Muscle of leg (tissue), 11 donors: ENCODE measurements around the gene PPP2R5C. TPM values are rescaled to one million over a fixed set of nuclear protein-coding genes. Genes with fewer than 3 reads are reported as not detected.
A peak's percentile ranks its signal among the peaks of the same experiment; 100 is the strongest.

Experiments used
- DNase-seq: peaks from one replicate; pipeline ENCODE4 v3.0.0; 2013
- H3K27ac ChIP-seq: one replicate; pipeline ENCODE4 v1.5.1; 2013; ENCODE audit warnings: mild to moderate bottlenecking, low read length, control low read depth
- H3K27me3 ChIP-seq: one replicate; pipeline ENCODE4 v1.6.1; 2013; ENCODE audit warnings: low read length; ENCODE audit not compliant: control insufficient read depth, insufficient read depth
- H3K36me3 ChIP-seq: one replicate; pipeline ENCODE4 v1.6.1; 2013; ENCODE audit warnings: low read length; ENCODE audit not compliant: control insufficient read depth, insufficient read depth
- H3K4me1 ChIP-seq: one replicate; pipeline ENCODE4 v1.6.1; 2013; ENCODE audit warnings: low read length; ENCODE audit not compliant: control insufficient read depth, insufficient read depth
- H3K4me3 ChIP-seq: one replicate; pipeline ENCODE4 v1.5.1; 2013; ENCODE audit warnings: low read length, control low read depth
- H3K9me3 ChIP-seq: replicated peaks from 2 replicates; pipeline ENCODE4 v1.6.1; 2013; ENCODE audit warnings: low read depth, low read length; ENCODE audit not compliant: control insufficient read depth
- WGBS: methylation state at CpG from one replicate; pipeline ENCODE4 v1.1.5; 2013; ENCODE audit warnings: missing lambda C conversion rate; ENCODE audit not compliant: insufficient coverage; 5-methylcytosine and 5-hydroxymethylcytosine counted together
- polyA plus RNA-seq, 8 donors: library from polyadenylated mRNA; unstranded; fragments of 120-200 nt; gene quantifications; one replicate each; pipeline versions ENCODE4 v1.2.1 to v1.2.3, GENCODE V29; 2013; ENCODE audit warnings: inconsistent platforms in 1 of 8, low replicate concordance in 1 of 8; ENCODE audit not compliant: insufficient read length in 8 of 8, insufficient read depth in 1 of 8
- total RNA-seq: library from RNA; stranded (reverse); fragments of 120-200 nt; gene quantifications from one replicate; pipeline ENCODE4 v1.2.4, GENCODE V29; 2013

The PPP2R5C gene
- total and polyA plus RNA-seq, 9 donors, result 56.9 to 79.7 (median 65.9) TPM

GRCh38 chr14:101763941-101764709, 2.6 kb downstream of the PPP2R5C start:
- H3K36me3 ChIP-seq, result peaks cover 14% of the 10 kb centered on the region
- DNase-seq, result no peak
- no peak overlapping the region for H3K4me3 ChIP-seq
- H3K9me3 ChIP-seq, result no peaks in the 10 kb centered on the region
- peaks cover 1% of the 10 kb centered on the region for H3K27me3 ChIP-seq
- peaks cover 10% of the 10 kb centered on the region for H3K4me1 ChIP-seq
- WGBS, result 91% methylated on average over 8 of the region's 10 CpGs
- no peak overlapping the region for H3K27ac ChIP-seq

- H3K27me3 ChIP-seq, result no peaks in the 10 kb centered on the region
- H3K9me3 ChIP-seq, result no peaks in the 10 kb centered on the region
- H3K4me3 ChIP-seq, result no peak overlapping the region
- DNase-seq, result no peak
- 60% methylated on average over 2 of the region's 7 CpGs for WGBS
- peaks cover 14% of the 10 kb centered on the region for H3K36me3 ChIP-seq
- H3K4me1 ChIP-seq, result peaks cover 6% of the 10 kb centered on the region
- H3K27ac ChIP-seq, result no peak overlapping the region
Measured at GRCh38 chr14:101767618-101768362, 6.3 kb downstream of the PPP2R5C start.

GRCh38 chr14:101770183-101770582, 8.7 kb downstream of the PPP2R5C start:
- H3K27ac ChIP-seq, result no peak overlapping the region
- WGBS, result no CpG with 5 or more reads among the region's 3 CpGs
- H3K9me3 ChIP-seq, result no peaks in the 10 kb centered on the region
- no peaks in the 10 kb centered on the region for H3K27me3 ChIP-seq
- no peak overlapping the region for H3K4me3 ChIP-seq
- H3K4me1 ChIP-seq, result peaks cover 29% of the 10 kb centered on the region
- no peak for DNase-seq
- peaks cover 6% of the 10 kb centered on the region for H3K36me3 ChIP-seq

- no peak overlapping the region for H3K4me3 ChIP-seq
- no peak overlapping the region for H3K27ac ChIP-seq
- H3K4me1 ChIP-seq, result peaks cover 43% of the 10 kb centered on the region
- H3K36me3 ChIP-seq, result no peaks in the 10 kb centered on the region
- WGBS, result 72% methylated on average over 5 of the region's 8 CpGs
- H3K9me3 ChIP-seq, result no peaks in the 10 kb centered on the region
- no peak for DNase-seq
- H3K27me3 ChIP-seq, result no peaks in the 10 kb centered on the region
Measured at GRCh38 chr14:101772770-101773169, 11.3 kb downstream of the PPP2R5C start.

- H3K27ac ChIP-seq, result peak overlapping the region; percentile 31
- H3K27me3 ChIP-seq, result no peaks in the 10 kb centered on the region
- no peaks in the 10 kb centered on the region for H3K36me3 ChIP-seq
- H3K4me1 ChIP-seq, result peaks cover 43% of the 10 kb centered on the region
- no peak overlapping the region for H3K4me3 ChIP-seq
- H3K9me3 ChIP-seq, result peaks cover 3% of the 10 kb centered on the region
- no peak for DNase-seq
- WGBS, result 31% methylated on average over 1 of the region's 2 CpGs
Measured at GRCh38 chr14:101773378-101773777, 11.9 kb downstream of the PPP2R5C start.

GRCh38 chr14:101774006-101774795, 12.7 kb downstream of the PPP2R5C start:
- Histone ChIP-seq H3K27me3 (peaks cover 7% of the 10 kb centered on the region), H3K27ac (peak overlapping the region; percentile 76), H3K4me3 (no peak overlapping the region), H3K4me1 (peaks cover 43% of the 10 kb centered on the region), H3K9me3 (peaks cover 3% of the 10 kb centered on the region), H3K36me3 (no peaks in the 10 kb centered on the region)
- peak; percentile 62 for DNase-seq
- WGBS, result 36% methylated on average over 3 of the region's 7 CpGs

GRCh38 chr14:101774814-101775213, 13.3 kb downstream of the PPP2R5C start:
- Histone ChIP-seq H3K4me1 (peaks cover 43% of the 10 kb centered on the region), H3K27me3 (peaks cover 13% of the 10 kb centered on the region), H3K4me3 (no peak overlapping the region), H3K36me3 (no peaks in the 10 kb centered on the region), H3K27ac (peak overlapping the region; percentile 47), H3K9me3 (peaks cover 3% of the 10 kb centered on the region)
- no peak for DNase-seq
- 61% methylated on average over 6 of the region's 8 CpGs for WGBS

GRCh38 chr14:101775826-101776225, 14.3 kb downstream of the PPP2R5C start:
- Histone ChIP-seq H3K27me3 (peaks cover 21% of the 10 kb centered on the region), H3K27ac (peak overlapping the region; percentile 59), H3K4me1 (peaks cover 47% of the 10 kb centered on the region), H3K9me3 (peaks cover 3% of the 10 kb centered on the region), H3K36me3 (no peaks in the 10 kb centered on the region), H3K4me3 (no peak overlapping the region)
- peak; percentile 59 for DNase-seq
- WGBS, result no CpG with 5 or more reads among the region's 10 CpGs

- H3K4me1 ChIP-seq, result peaks cover 50% of the 10 kb centered on the region
- 60% methylated on average over 5 of the region's 6 CpGs for WGBS
- peak overlapping the region; percentile 25 for H3K27ac ChIP-seq
- H3K27me3 ChIP-seq, result peaks cover 26% of the 10 kb centered on the region
- peaks cover 3% of the 10 kb centered on the region for H3K9me3 ChIP-seq
- no peak for DNase-seq
- H3K4me3 ChIP-seq, result no peak overlapping the region
- H3K36me3 ChIP-seq, result no peaks in the 10 kb centered on the region
Measured at GRCh38 chr14:101776344-101776743, 14.8 kb downstream of the PPP2R5C start.

- Histone ChIP-seq H3K9me3 (peaks cover 3% of the 10 kb centered on the region), H3K27me3 (peaks cover 30% of the 10 kb centered on the region), H3K36me3 (no peaks in the 10 kb centered on the region), H3K4me1 (peaks cover 24% of the 10 kb centered on the region), H3K4me3 (no peak overlapping the region), H3K27ac (no peak overlapping the region)
- no peak for DNase-seq
- 47% methylated on average over 10 of the region's 11 CpGs for WGBS
Measured at GRCh38 chr14:101780390-101780789, 18.9 kb downstream of the PPP2R5C start.
